ENCODE data around the gene ZNF619. TPM values are rescaled to one million over a fixed set of nuclear protein-coding genes. Genes with fewer than 3 reads are reported as not detected.

The ZNF619 gene
- total and polyA plus RNA-seq, 2 of the 4 experiments (the other 2 are of a cell fraction) = 2.0 to 4.8 TPM

GRCh38 chr3:40504636-40505430, 27.9 kb downstream of the ZNF619 start:
- in situ Hi-C loops (cut with MboI; ENCODE audit: low sequenced_read_pairs) = no loop called here
- peak overlapping the region; percentile 12; the same call in 1 of the 2 replicates for H2BK120ac ChIP-seq (ENCODE audit: low read depth, low read length)
- H3K79me1 ChIP-seq (ENCODE audit: low read depth in 1 of 2, low read length in 2 of 2) = no peaks in the 10 kb centered on the region
- ATAC-seq (ENCODE audit: low read depth) (peak; percentile 77), DNase-seq (peak; percentile 99)
- CTCF ChIA-PET = no interaction called here
- H3K4me1 ChIP-seq (ENCODE audit: control insufficient read depth, insufficient read depth, low read length) = peaks cover 8% of the 10 kb centered on the region
- no peaks in the 10 kb centered on the region for H3K36me3 ChIP-seq (ENCODE audit: control insufficient read depth, insufficient read depth, low read length)
- intact Hi-C loops (cut with micrococcal nuclease) = no loop called here
- H3K27ac ChIP-seq (ENCODE audit: insufficient read depth, low read length) = peak overlapping the region; percentile 21
- H3K18ac ChIP-seq (ENCODE audit: low read depth, low read length) = no peak overlapping the region
- H4K8ac ChIP-seq (ENCODE audit: low read depth in 2 of 2, low read length in 2 of 2) = no peak overlapping the region
- no peak overlapping the region for H2BK15ac ChIP-seq (ENCODE audit: low read depth, low read length)
- no peak overlapping the region for H3K9ac ChIP-seq (ENCODE audit: low read depth, low read length)
- dilution Hi-C loops (cut with HindIII; ENCODE audit: low sequenced_read_pairs, unreplicated experiment) = no loop called here
- H3K4me2 ChIP-seq (ENCODE audit: low read depth, low read length) = peak overlapping the region; percentile 8; the same call in 1 of the 2 replicates
- no peaks in the 10 kb centered on the region for H3K9me3 ChIP-seq (ENCODE audit: control insufficient read depth, insufficient read depth, low read length)
- H4K5ac ChIP-seq (ENCODE audit: low read depth, low read length) = no peak overlapping the region
- H4K20me1 ChIP-seq (ENCODE audit: insufficient read depth, low read length) = no peaks in the 10 kb centered on the region
- WGBS, 2 experiments (ENCODE audit: extremely low coverage in 2 of 2, insufficient read length in 1 of 2) = 67% methylated on average over 3 of the region's 5 CpGs; no CpG with 5 or more reads in 1 of the 2 experiments
- POLR2A ChIA-PET (ENCODE audit: unreplicated experiment) = no interaction called here
- H3K14ac ChIP-seq (replicated peaks; ENCODE audit: low read depth, low read length) = no peak overlapping the region
- no peak overlapping the region; the same call in 1 of the 2 replicates for H2AK5ac ChIP-seq (ENCODE audit: low read depth, low read length)
- peaks cover 8% of the 10 kb centered on the region for H3K9me1 ChIP-seq (ENCODE audit: insufficient read depth, low read length)
- no peak overlapping the region for H2BK20ac ChIP-seq (ENCODE audit: low read depth, low read length)
- no peak overlapping the region for H3K23ac ChIP-seq (ENCODE audit: low read depth, low read length)
- BruUV-seq (replicated peaks) = no TSS peak
- peak overlapping the region; percentile 7 for H2AK9ac ChIP-seq (replicated peaks; ENCODE audit: low read depth, low read length, poor library complexity)
- peak overlapping the region; percentile 81 for H2BK5ac ChIP-seq (ENCODE audit: low read depth, low read length, poor library complexity, severe bottlenecking)
- H3K27me3 ChIP-seq (ENCODE audit: control insufficient read depth, insufficient read depth, low read length) = no peaks in the 10 kb centered on the region
- H3K56ac ChIP-seq (ENCODE audit: extremely low read depth, insufficient read depth, low read length) = no peak overlapping the region
- no peak overlapping the region for H3K4me3 ChIP-seq (ENCODE audit: insufficient read depth, low read depth, low read length)
- H2AFZ ChIP-seq (replicated peaks; ENCODE audit: low read length, poor library complexity) = peak overlapping the region; percentile 7
- no peak overlapping the region for H4K91ac ChIP-seq (ENCODE audit: insufficient read depth, low read depth, low read length)
- no peak overlapping the region for H3K4ac ChIP-seq (ENCODE audit: low read depth, low read length)
- TF ChIP-seq FOS (IDR thresholded peaks at IDR 0.05; ENCODE audit: low read depth, low read length) (peak; percentile 87), ELK1 (IDR thresholded peaks at IDR 0.05; ENCODE audit: borderline replicate concordance, low read depth, low read length) (no peak), RCOR1 (IDR thresholded peaks at IDR 0.05; ENCODE audit: insufficient replicate concordance, low read length) (no peak), NFE2L2 (IDR thresholded peaks at IDR 0.05; ENCODE audit: low read depth, low read length) (no peak), SMC3 (IDR thresholded peaks at IDR 0.05; ENCODE audit: low read depth, low read length) (no peak), RAD21 (IDR thresholded peaks at IDR 0.05; ENCODE audit: low read length) (no peak), CHD1 (IDR thresholded peaks at IDR 0.05; ENCODE audit: low read depth, low read length) (0 out of 2 replicates have a peak, but pooled peaks have one; percentile 61), POLR2A (IDR thresholded peaks at IDR 0.05; ENCODE audit: low read depth, low read length) (no peak), RFX5 (IDR thresholded peaks at IDR 0.05; ENCODE audit: low read depth, low read length) (no peak), MAFK (IDR thresholded peaks at IDR 0.05; ENCODE audit: low read depth, low read length) (0 out of 2 replicates have a peak, but pooled peaks have one; percentile 11), CEBPB (IDR thresholded peaks at IDR 0.05; ENCODE audit: low read depth, low read length) (peak; percentile 89), MXI1 (IDR thresholded peaks at IDR 0.05; ENCODE audit: borderline replicate concordance, low read depth, low read length) (peak; percentile 86), MAZ (IDR thresholded peaks at IDR 0.05; ENCODE audit: borderline replicate concordance, low read depth, low read length) (0 out of 2 replicates have a peak, but pooled peaks have one; percentile 15), BHLHE40 (IDR thresholded peaks at IDR 0.05; ENCODE audit: low read depth, low read length) (peak; percentile 64)
- TF ChIP-seq, protein P1, sequence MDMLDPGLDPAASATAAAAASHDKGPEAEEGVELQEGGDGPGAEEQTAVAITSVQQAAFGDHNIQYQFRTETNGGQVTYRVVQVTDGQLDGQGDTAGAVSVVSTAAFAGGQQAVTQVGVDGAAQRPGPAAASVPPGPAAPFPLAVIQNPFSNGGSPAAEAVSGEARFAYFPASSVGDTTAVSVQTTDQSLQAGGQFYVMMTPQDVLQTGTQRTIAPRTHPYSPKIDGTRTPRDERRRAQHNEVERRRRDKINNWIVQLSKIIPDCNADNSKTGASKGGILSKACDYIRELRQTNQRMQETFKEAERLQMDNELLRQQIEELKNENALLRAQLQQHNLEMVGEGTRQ (IDR thresholded peaks at IDR 0.05; ENCODE audit: low read depth, low read length) = peak; percentile 74
